SH-SY5Y (cell line): ENCODE measurements around the gene SOX12.

ENCODE experiments used
- GATA2 ChIP-seq: IDR thresholded peaks from 2 replicates; pipeline ENCODE4 v1.6.1; 2011; ENCODE audit warnings: mild to moderate bottlenecking, low read depth, low read length
- GATA3 ChIP-seq: IDR thresholded peaks from 2 replicates; pipeline ENCODE4 v1.6.1; 2011; ENCODE audit warnings: low read depth, mild to moderate bottlenecking, low read length, moderate library complexity

- TF ChIP-seq GATA2 (no peak), GATA3 (no peak)
Observed at GRCh38 chr20:313402-313801, 11.9 kb upstream of the SOX12 start.
